ENCODE measurements around the gene TRAPPC3L. TPM values are rescaled to one million over a fixed set of nuclear protein-coding genes. Genes with fewer than 3 reads are reported as not detected.

Gene TRAPPC3L
- total and polyA plus RNA-seq, 12 donors = 0.03 to 0.26 (median 0.22) TPM; not detected in 4

GRCh38 chr6:116561377-116562018 lies 16.0 kb upstream of the TRAPPC3L start:
- Histone ChIP-seq H3K27me3 (peaks cover 0 to 3% (median 0%) of the 10 kb centered on the region in 7 donors), H3K4me1 (peaks cover 0 to 12% (median 8%) of the 10 kb centered on the region in 9 donors), H3K27ac (no peak overlapping the region), H3K4me3 (peak overlapping the region in 1 of 10 donors; percentile 4), H3K9me3 (no peaks in the 10 kb centered on the region), H3K36me3 (no peaks in the 10 kb centered on the region)
- intact Hi-C loops (cut with DNase I) = loop anchor here in 9 of 10 donors (1.0 to 10.0 kb wide), 8 partner anchors 25 to 347 kb away; partner anchors contain the start of gene TSPYL1 (in 3 of the 9)
- peak; percentile 64 to 71 for DNase-seq
- peak; percentile 81 to 96 (median 95) for TF ChIP-seq CTCF (IDR thresholded peaks at IDR 0.05)
- ATAC-seq = peak in 7 of 8 donors; percentile 43 to 67 (median 65)
- 51% methylated on average over 9 of the region's 9 CpGs for WGBS, 2 donors

GRCh38 chr6:116560130-116560529 lies 14.6 kb upstream of the TRAPPC3L start:
- intact Hi-C loops (cut with DNase I) = loop anchor here in 9 of 10 donors (2.0 to 10.0 kb wide), 7 partner anchors 23 to 345 kb away; partner anchors contain the start of gene TSPYL1 (in 3 of the 9)
- peaks cover 0 to 3% (median 0%) of the 10 kb centered on the region in 7 donors for H3K27me3 ChIP-seq
- H3K27ac ChIP-seq = no peak overlapping the region
- 90 to 92% methylated on average over 2 of the region's 2 CpGs for WGBS, 2 donors
- peaks cover 0 to 12% (median 8%) of the 10 kb centered on the region in 9 donors for H3K4me1 ChIP-seq
- no peaks in the 10 kb centered on the region for H3K9me3 ChIP-seq
- no peak for TF ChIP-seq CTCF (IDR thresholded peaks at IDR 0.05)
- H3K4me3 ChIP-seq = no peak overlapping the region
- H3K36me3 ChIP-seq = no peaks in the 10 kb centered on the region
- DNase-seq (no peak), ATAC-seq (no peak)

- H3K27ac ChIP-seq = peak overlapping the region in 4 of 10 donors; percentile 12 to 45 (median 36)
- intact Hi-C loops (cut with DNase I) = loop anchor here in 1 of 10 donors (2.0 kb wide), 1 partner anchor 21 kb away; no protein-coding TSS in a partner anchor
- H3K9me3 ChIP-seq = no peaks in the 10 kb centered on the region
- H3K27me3 ChIP-seq = peaks cover 0 to 8% (median 0%) of the 10 kb centered on the region in 7 donors
- DNase-seq (peak in 1 of 2 donors; percentile 61), ATAC-seq (peak; percentile 36 to 93 (median 86))
- H3K36me3 ChIP-seq = no peaks in the 10 kb centered on the region
- TF ChIP-seq CTCF (IDR thresholded peaks at IDR 0.05) = no peak
- 1 to 12% methylated on average over 5 of the region's 5 CpGs for WGBS, 2 donors
- no peak overlapping the region for H3K4me3 ChIP-seq
- H3K4me1 ChIP-seq = peaks cover 0 to 12% (median 8%) of the 10 kb centered on the region in 9 donors
Observed at GRCh38 chr6:116557893-116558292, 12.4 kb upstream of the TRAPPC3L start.

- H3K27me3 ChIP-seq = peaks cover 0 to 8% (median 0%) of the 10 kb centered on the region in 7 donors
- H3K36me3 ChIP-seq = no peaks in the 10 kb centered on the region
- 80 to 84% methylated on average over 5 of the region's 5 CpGs for WGBS, 2 donors
- peaks cover 0 to 12% (median 8%) of the 10 kb centered on the region in 9 donors for H3K4me1 ChIP-seq
- H3K9me3 ChIP-seq = no peaks in the 10 kb centered on the region
- DNase-seq = no peak
- intact Hi-C loops (cut with DNase I) = no loop called here
- H3K4me3 ChIP-seq = no peak overlapping the region
- no peak for TF ChIP-seq CTCF (IDR thresholded peaks at IDR 0.05)
- H3K27ac ChIP-seq = peak overlapping the region in 2 of 10 donors; percentile 38 to 45
- ATAC-seq = peak in 1 of 8 donors; percentile 49
Observed at GRCh38 chr6:116556814-116557415, 11.4 kb upstream of the TRAPPC3L start.

Data from heart right ventricle (tissue), 16 donors.